Measurements from ENCODE around the gene ZNF558. TPM values are rescaled to one million over a fixed set of nuclear protein-coding genes. Genes with fewer than 3 reads are reported as not detected.

Gene ZNF558
- total and polyA plus RNA-seq, 2 donors (not counting 3 experiments of a cell fraction or from before 2014, with no cell fraction given) = 0.35 to 4.2 TPM

- Histone ChIP-seq H3K79me2 (ENCODE audit: control insufficient read depth, insufficient read depth, low read length) (no peaks in the 10 kb centered on the region), H3K9ac (replicated peaks; ENCODE audit: extremely low read depth, insufficient read depth, low read length) (no peak overlapping the region), H2AFZ (ENCODE audit: low read depth, low read length) (no peak overlapping the region), H3K4me1 (ENCODE audit: control insufficient read depth, extremely low read depth, insufficient read depth, low read length) (no peaks in the 10 kb centered on the region), H3K9me1 (replicated peaks; ENCODE audit: control insufficient read depth, extremely low read depth, insufficient read depth, low read length) (no peaks in the 10 kb centered on the region), H3K4me2 (ENCODE audit: insufficient read depth, low read length) (no peak overlapping the region), H3K27me3 (ENCODE audit: control insufficient read depth in 2 of 2, insufficient read depth in 2 of 2, low read length in 2 of 2) (no peaks in the 10 kb centered on the region), H3K36me3 (ENCODE audit: control insufficient read depth in 2 of 2, extremely low read depth in 1 of 2, insufficient read depth in 2 of 2, low read length in 2 of 2) (no peaks in the 10 kb centered on the region), H3K9me3 (replicated peaks; ENCODE audit: control insufficient read depth, insufficient read depth, low read length) (no peaks in the 10 kb centered on the region), H3K4me3 (replicated peaks in 1 of 3; ENCODE audit: insufficient read depth in 1 of 3, low read depth in 1 of 3, low read length in 3 of 3) (no peak overlapping the region), H4K20me1 (replicated peaks; ENCODE audit: control insufficient read depth, extremely low read depth, insufficient read depth, low read length) (no peaks in the 10 kb centered on the region), H3K27ac (ENCODE audit: insufficient read depth, low read depth, low read length) (no peak overlapping the region)
- intact Hi-C loops (cut with micrococcal nuclease) (no loop called here), dilution Hi-C loops (cut with MboI; ENCODE audit: extremely low pct_ligation_motif_present, low sequenced_read_pairs) (no loop called here)
- DNase-seq (ENCODE audit: low read depth, low spot score) (no peak), FAIRE-seq (no peak)
- ChIA-PET POLR2A (no interaction called here), CTCF (no interaction called here)
- BruUV-seq (replicated peaks) = no TSS peak
- TF ChIP-seq MYC (IDR thresholded peaks at IDR 0.05; ENCODE audit: low read depth, low read length) (no peak), EZH2 (IDR thresholded peaks at IDR 0.05; ENCODE audit: borderline replicate concordance, low read depth, low read length, severe bottlenecking) (no peak), POLR2AphosphoS5 (IDR thresholded peaks at IDR 0.05; ENCODE audit: insufficient read depth, low read depth, low read length) (no peak), JUN (IDR thresholded peaks at IDR 0.05; ENCODE audit: borderline replicate concordance, insufficient read depth, insufficient read length, low read depth) (no peak)
Measured at GRCh38 chr19:8835446-8835845, 3.3 kb upstream of the ZNF558 start.

- BruUV-seq (replicated peaks) = TSS peak; percentile 19
Measured at GRCh38 chr19:8831832-8832131, 322 bp downstream of the ZNF558 start.

More at GRCh38 chr19:8831832-8832131, 322 bp downstream of the ZNF558 start:
- H3K27me3 ChIP-seq (ENCODE audit: control insufficient read depth in 2 of 2, insufficient read depth in 2 of 2, low read length in 2 of 2) = no peaks in the 10 kb centered on the region
- intact Hi-C loops (cut with micrococcal nuclease) = no loop called here
- H4K20me1 ChIP-seq (replicated peaks; ENCODE audit: control insufficient read depth, extremely low read depth, insufficient read depth, low read length) = no peaks in the 10 kb centered on the region
- no peaks in the 10 kb centered on the region for H3K4me1 ChIP-seq (ENCODE audit: control insufficient read depth, extremely low read depth, insufficient read depth, low read length)
- no peaks in the 10 kb centered on the region for H3K79me2 ChIP-seq (ENCODE audit: control insufficient read depth, insufficient read depth, low read length)
- H3K4me2 ChIP-seq (ENCODE audit: insufficient read depth, low read length) = peak overlapping the region; percentile 31
- TF ChIP-seq, protein P1, sequence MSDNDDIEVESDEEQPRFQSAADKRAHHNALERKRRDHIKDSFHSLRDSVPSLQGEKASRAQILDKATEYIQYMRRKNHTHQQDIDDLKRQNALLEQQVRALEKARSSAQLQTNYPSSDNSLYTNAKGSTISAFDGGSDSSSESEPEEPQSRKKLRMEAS (IDR thresholded peaks at IDR 0.05; ENCODE audit: insufficient read depth, insufficient read length) = no peak
- TF ChIP-seq JUN (IDR thresholded peaks at IDR 0.05; ENCODE audit: borderline replicate concordance, insufficient read depth, insufficient read length, low read depth) (no peak), POLR2AphosphoS5 (IDR thresholded peaks at IDR 0.05; ENCODE audit: insufficient read depth, low read depth, low read length) (no peak), MYC (IDR thresholded peaks at IDR 0.05; ENCODE audit: low read depth, low read length) (no peak), POLR2A (IDR thresholded peaks at IDR 0.05; ENCODE audit: low read depth, low read length) (no peak), EZH2 (IDR thresholded peaks at IDR 0.05; ENCODE audit: borderline replicate concordance, low read depth, low read length, severe bottlenecking) (no peak), FOS (IDR thresholded peaks at IDR 0.05; ENCODE audit: borderline replicate concordance, insufficient read depth, low read length) (no peak)
- H3K36me3 ChIP-seq (ENCODE audit: control insufficient read depth in 2 of 2, extremely low read depth in 1 of 2, insufficient read depth in 2 of 2, low read length in 2 of 2) = no peaks in the 10 kb centered on the region
- no peak for FAIRE-seq
- dilution Hi-C loops (cut with MboI; ENCODE audit: extremely low pct_ligation_motif_present, low sequenced_read_pairs) = no loop called here
- H3K27ac ChIP-seq (ENCODE audit: insufficient read depth, low read depth, low read length) = no peak overlapping the region
- peak overlapping the region in 2 of 3 experiments; percentile 29 to 37 for H3K4me3 ChIP-seq (replicated peaks in 1 of 3; ENCODE audit: insufficient read depth in 1 of 3, low read depth in 1 of 3, low read length in 3 of 3)
- no peaks in the 10 kb centered on the region for H3K9me1 ChIP-seq (replicated peaks; ENCODE audit: control insufficient read depth, extremely low read depth, insufficient read depth, low read length)
- peak overlapping the region; percentile 63 for H2AFZ ChIP-seq (ENCODE audit: low read depth, low read length)
- no peaks in the 10 kb centered on the region for H3K9me3 ChIP-seq (replicated peaks; ENCODE audit: control insufficient read depth, insufficient read depth, low read length)
- ChIA-PET CTCF (no interaction called here), POLR2A (no interaction called here)
- no peak for DNase-seq (ENCODE audit: low read depth, low spot score)
- peak overlapping the region; percentile 59 for H3K9ac ChIP-seq (replicated peaks; ENCODE audit: extremely low read depth, insufficient read depth, low read length)
